ENCODE data around the gene RPL29.

The RPL29 gene

GRCh38 chr3:51986010-51986947 lies 9.4 kb downstream of the RPL29 start:
- in situ Hi-C loops (cut with HindIII; ENCODE audit: low sequenced_read_pairs): no loop called here

- in situ Hi-C loops (cut with HindIII; ENCODE audit: low sequenced_read_pairs): no loop called here
Observed at GRCh38 chr3:51985063-51985462, 10.6 kb downstream of the RPL29 start.

- in situ Hi-C loops (cut with HindIII; ENCODE audit: low sequenced_read_pairs): no loop called here
Observed at GRCh38 chr3:51984269-51984647, 11.4 kb downstream of the RPL29 start.

GRCh38 chr3:51983578-51984268 lies 12.0 kb downstream of the RPL29 start:
- in situ Hi-C loops (cut with HindIII; ENCODE audit: low sequenced_read_pairs): no loop called here

- in situ Hi-C loops (cut with HindIII; ENCODE audit: low sequenced_read_pairs): no loop called here
Observed at GRCh38 chr3:51982838-51983577, 12.7 kb downstream of the RPL29 start, which contains the start of gene ACY1. TSS of gene ACY1 (plus strand) at chr3:51983535. CDS start at chr3:51984065, 530 bp downstream.

GRCh38 chr3:51982352-51982837 lies 13.3 kb downstream of the RPL29 start:
- in situ Hi-C loops (cut with HindIII; ENCODE audit: low sequenced_read_pairs): no loop called here

GRCh38 chr3:51980253-51980652 lies 15.4 kb downstream of the RPL29 start:
- in situ Hi-C loops (cut with HindIII; ENCODE audit: low sequenced_read_pairs): no loop called here

- in situ Hi-C loops (cut with HindIII; ENCODE audit: low sequenced_read_pairs): no loop called here
Observed at GRCh38 chr3:51978143-51978502, 17.6 kb downstream of the RPL29 start.

- in situ Hi-C loops (cut with HindIII; ENCODE audit: low sequenced_read_pairs): no loop called here
Observed at GRCh38 chr3:51977446-51978142, 18.1 kb downstream of the RPL29 start.

GRCh38 chr3:51975852-51976549 lies 19.7 kb downstream of the RPL29 start:
- in situ Hi-C loops (cut with HindIII; ENCODE audit: low sequenced_read_pairs): no loop called here

- in situ Hi-C loops (cut with HindIII; ENCODE audit: low sequenced_read_pairs): no loop called here
Observed at GRCh38 chr3:51974963-51975851, 20.5 kb downstream of the RPL29 start, which contains the start of gene ABHD14A. TSS of gene ABHD14A (plus strand) at chr3:51975064. CDS start at chr3:51975136, 72 bp downstream.

- in situ Hi-C loops (cut with HindIII; ENCODE audit: low sequenced_read_pairs): no loop called here
Observed at GRCh38 chr3:51974277-51974962, 21.3 kb downstream of the RPL29 start.

GRCh38 chr3:51971350-51971749 lies 24.3 kb downstream of the RPL29 start:
- in situ Hi-C loops (cut with HindIII; ENCODE audit: low sequenced_read_pairs): no loop called here

GRCh38 chr3:51970606-51971300 lies 24.9 kb downstream of the RPL29 start:
- in situ Hi-C loops (cut with HindIII; ENCODE audit: low sequenced_read_pairs): no loop called here

- in situ Hi-C loops (cut with HindIII; ENCODE audit: low sequenced_read_pairs): loop anchor here (10.0 kb wide), 2 partner anchors 75 to 125 kb away; no protein-coding TSS in a partner anchor
Observed at GRCh38 chr3:51969841-51970240, 25.9 kb downstream of the RPL29 start.

- in situ Hi-C loops (cut with HindIII; ENCODE audit: low sequenced_read_pairs): loop anchor here (10.0 kb wide), 2 partner anchors 74 to 126 kb away; no protein-coding TSS in a partner anchor
Observed at GRCh38 chr3:51968883-51969678, 26.6 kb downstream of the RPL29 start.
